A673 (cell line): Measurements from ENCODE around the gene LILRB3. TPM values are rescaled to one million over a fixed set of nuclear protein-coding genes. Genes with fewer than 3 reads are reported as not detected.

ENCODE experiments used
- BruUV-seq: library from RNA; stranded (reverse); fragments of 400-500 nt; replicated peaks from 2 replicates; lab custom pipeline; 2021; lab: Mats Ljungman, UMichigan
- CTCF ChIA-PET: fragments of 300-600 bp; sonication (Branson Sonifier 250); formaldehyde crosslinking; loops from one replicate; lab custom pipeline; 2022; ENCODE audit warnings: antibody characterized with exemption; lab: Charles Lee
- POLR2A ChIA-PET: fragments of 300-600 bp; sonication (Branson Sonifier 250); formaldehyde crosslinking; loops from one replicate; lab custom pipeline; 2022; ENCODE audit warnings: antibody characterized with exemption; ENCODE audit not compliant: low non-redundant PET; lab: Charles Lee
- DNase-seq: peaks from one replicate; pipeline ENCODE4 v3.0.0-alpha.2; 2015; ENCODE audit warnings: low spot score
- H3K27ac ChIP-seq: fragments of 200-600 bp; sonication (generic); 2 replicates; pipeline ENCODE4 v1.5.1; 2016; ENCODE audit warnings: mixed run types, low read depth, mild to moderate bottlenecking, mixed read lengths, antibody characterized with exemption, low read length; ENCODE audit not compliant: poor library complexity, severe bottlenecking
- H3K27me3 ChIP-seq: fragments of 200-600 bp; sonication (generic); replicated peaks from 2 replicates; pipeline ENCODE4 v1.6.1; 2017; ENCODE audit warnings: mixed run types, low read depth, mild to moderate bottlenecking, mixed read lengths, antibody characterized with exemption, low read length; ENCODE audit not compliant: insufficient read depth, poor library complexity
- H3K36me3 ChIP-seq: fragments of 200-600 bp; sonication (generic); 2 replicates; pipeline ENCODE4 v1.6.1; 2016; ENCODE audit warnings: mixed run types, mild to moderate bottlenecking, mixed read lengths, antibody characterized with exemption, low read length; ENCODE audit not compliant: insufficient read depth, poor library complexity, severe bottlenecking
- H3K4me1 ChIP-seq: fragments of 200-600 bp; sonication (generic); 2 replicates; pipeline ENCODE4 v1.6.1; 2017; ENCODE audit warnings: mixed run types, mild to moderate bottlenecking, mixed read lengths, antibody characterized with exemption, low read length; ENCODE audit not compliant: insufficient read depth, poor library complexity, severe bottlenecking
- H3K4me3 ChIP-seq: fragments of 200-600 bp; sonication (generic); 2 replicates; pipeline ENCODE4 v1.5.1; 2016; ENCODE audit warnings: low read depth, mixed run types, mild to moderate bottlenecking, mixed read lengths, low read length; ENCODE audit not compliant: poor library complexity, severe bottlenecking
- H3K9me3 ChIP-seq: fragments of 200-600 bp; sonication (generic); 2 replicates; pipeline ENCODE4 v1.6.1; 2016; ENCODE audit warnings: mixed run types, low read depth, mild to moderate bottlenecking, mixed read lengths, antibody characterized with exemption, low read length; ENCODE audit not compliant: poor library complexity, severe bottlenecking
- EZH2 ChIP-seq: fragments of 200-600 bp; sonication (generic); IDR thresholded peaks from 2 replicates; pipeline ENCODE4 v1.6.1; 2017; ENCODE audit warnings: borderline replicate concordance, low read depth, mild to moderate bottlenecking, mixed read lengths, antibody characterized with exemption, low read length; ENCODE audit not compliant: poor library complexity, severe bottlenecking
- intact Hi-C: fragments of 100-400 bp; cut with micrococcal nuclease; formaldehyde crosslinking; loops from one replicate; pipeline ENCODE4 v1.10.0; 2022; ENCODE audit not compliant: unreplicated experiment
- total RNA-seq: library from RNA; stranded (reverse); gene quantifications from 2 replicates; pipeline ENCODE4 v1.2.3, GENCODE V29; 2021
- TF ChIP-seq, protein P1 (sequence below): fragments of 300-800, 200-600 bp; sonication (generic); conservative IDR thresholded peaks from 2 replicates; pipeline ENCODE4 v1.5.1; 2017; ENCODE audit warnings: low read depth, mild to moderate bottlenecking, antibody characterized with exemption, low read length, moderate library complexity, mixed read lengths

LILRB3 gene
- total RNA-seq, 1 experiment from 2014 or later, result not detected

DNA sequence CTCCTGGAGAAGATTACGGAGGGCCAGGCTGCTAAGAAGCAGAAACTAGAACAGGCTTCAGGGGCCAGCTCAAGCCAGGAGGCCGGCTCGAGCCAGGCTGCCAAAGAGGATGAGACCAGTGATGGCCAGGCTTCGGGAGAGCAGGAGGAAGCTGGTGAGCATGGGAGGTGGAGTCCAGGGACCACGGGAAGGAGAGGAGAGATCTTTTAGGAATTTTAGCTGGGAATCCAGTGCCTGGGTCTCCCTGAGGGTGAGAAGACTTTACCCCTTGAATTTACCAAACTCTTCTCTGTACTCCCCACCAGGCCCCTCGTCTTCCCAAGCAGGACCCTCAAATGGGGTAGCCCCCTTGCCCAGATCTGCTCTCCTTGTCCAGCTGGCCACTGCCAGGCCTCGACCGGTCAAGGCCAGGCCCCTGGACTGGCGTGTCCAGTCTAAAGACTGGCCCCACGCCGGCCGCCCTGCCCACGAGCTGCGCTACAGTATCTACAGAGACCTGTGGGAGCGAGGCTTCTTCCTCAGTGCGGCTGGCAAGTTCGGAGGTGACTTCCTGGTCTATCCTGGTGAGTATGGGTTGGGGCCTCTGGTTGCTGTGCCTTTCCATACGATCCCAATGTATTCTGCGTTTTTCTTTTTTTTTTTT is 30.9 kb downstream of the LILRB3 start:
- H3K27me3 ChIP-seq, result no peaks in the 10 kb centered on the region
- no peaks in the 10 kb centered on the region for H3K9me3 ChIP-seq
- no TSS peak for BruUV-seq
- CTCF ChIA-PET, result no interaction called here
- TF ChIP-seq EZH2, result no peak
- TF ChIP-seq, protein P1, sequence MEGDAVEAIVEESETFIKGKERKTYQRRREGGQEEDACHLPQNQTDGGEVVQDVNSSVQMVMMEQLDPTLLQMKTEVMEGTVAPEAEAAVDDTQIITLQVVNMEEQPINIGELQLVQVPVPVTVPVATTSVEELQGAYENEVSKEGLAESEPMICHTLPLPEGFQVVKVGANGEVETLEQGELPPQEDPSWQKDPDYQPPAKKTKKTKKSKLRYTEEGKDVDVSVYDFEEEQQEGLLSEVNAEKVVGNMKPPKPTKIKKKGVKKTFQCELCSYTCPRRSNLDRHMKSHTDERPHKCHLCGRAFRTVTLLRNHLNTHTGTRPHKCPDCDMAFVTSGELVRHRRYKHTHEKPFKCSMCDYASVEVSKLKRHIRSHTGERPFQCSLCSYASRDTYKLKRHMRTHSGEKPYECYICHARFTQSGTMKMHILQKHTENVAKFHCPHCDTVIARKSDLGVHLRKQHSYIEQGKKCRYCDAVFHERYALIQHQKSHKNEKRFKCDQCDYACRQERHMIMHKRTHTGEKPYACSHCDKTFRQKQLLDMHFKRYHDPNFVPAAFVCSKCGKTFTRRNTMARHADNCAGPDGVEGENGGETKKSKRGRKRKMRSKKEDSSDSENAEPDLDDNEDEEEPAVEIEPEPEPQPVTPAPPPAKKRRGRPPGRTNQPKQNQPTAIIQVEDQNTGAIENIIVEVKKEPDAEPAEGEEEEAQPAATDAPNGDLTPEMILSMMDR, result no peak
- peak overlapping the region; percentile 91 for H3K4me3 ChIP-seq
- POLR2A ChIA-PET, result no interaction called here
- peak overlapping the region; percentile 98 for H3K27ac ChIP-seq
- DNase-seq, result no peak
- H3K36me3 ChIP-seq, result peaks cover 21% of the 10 kb centered on the region
- intact Hi-C loops, result no loop called here
- H3K4me1 ChIP-seq, result peaks cover 17% of the 10 kb centered on the region

DNA sequence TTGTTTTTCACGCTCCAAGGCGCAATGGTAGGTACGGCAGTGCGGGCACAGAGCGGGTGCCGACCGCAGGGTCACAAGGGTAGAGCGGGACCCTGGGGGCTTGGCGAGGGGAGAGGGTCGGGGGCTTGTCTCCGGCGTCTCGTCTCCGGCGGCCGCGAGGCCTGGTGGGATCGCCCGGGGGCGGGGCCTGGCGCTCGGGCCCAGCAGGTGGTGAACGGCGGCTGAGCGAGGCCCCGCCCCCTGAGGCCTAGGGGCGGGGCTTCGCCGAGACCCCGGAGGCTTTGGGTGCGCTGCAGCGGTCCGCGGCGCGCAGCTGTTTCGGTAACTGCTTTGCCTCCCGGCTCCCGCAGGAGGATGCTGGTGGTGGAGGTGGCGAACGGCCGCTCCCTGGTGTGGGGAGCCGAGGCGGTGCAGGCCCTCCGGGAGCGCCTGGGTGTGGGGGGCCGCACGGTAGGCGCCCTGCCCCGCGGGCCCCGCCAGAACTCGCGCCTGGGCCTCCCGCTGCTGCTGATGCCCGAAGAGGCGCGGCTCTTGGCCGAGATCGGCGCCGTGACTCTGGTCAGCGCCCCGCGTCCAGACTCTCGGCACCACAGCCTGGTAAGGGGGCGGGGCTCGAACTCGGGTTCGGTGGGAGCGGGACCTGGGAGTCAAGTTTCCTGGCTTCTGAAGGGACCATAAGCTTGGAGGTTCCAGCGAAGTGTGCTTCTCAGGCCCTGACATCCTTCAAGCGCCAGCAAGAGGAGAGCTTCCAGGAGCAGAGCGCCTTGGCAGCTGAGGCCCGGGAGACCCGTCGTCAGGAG is 31.6 kb downstream of the LILRB3 start, which contains the start of gene TSEN34:
Gene TSEN34, plus strand, starts transcription at position 298 of the 800 bp plus-strand sequence. Its CDS starts 57 bp downstream, at position 355.
- Histone ChIP-seq H3K27me3 (no peaks in the 10 kb centered on the region), H3K9me3 (no peaks in the 10 kb centered on the region), H3K4me3 (peak within 1 kb of the TSS; percentile 91), H3K4me1 (peaks cover 17% of the 10 kb centered on the region), H3K36me3 (peaks cover 21% of the 10 kb centered on the region), H3K27ac (peak within 1 kb of the TSS; percentile 98)
- peak; percentile 85 for DNase-seq
- ChIA-PET POLR2A (interaction anchor here (1.0 kb wide), 2 partner anchors 10 to 11 kb away, joined by 3 to 5 read pairs; partner anchors contain the start of gene RPS9), CTCF (no interaction called here)
- no peak for TF ChIP-seq EZH2
- TF ChIP-seq, protein P1, result no peak
- BruUV-seq, result TSS peak; percentile 42
- intact Hi-C loops, result no loop called here

DNA sequence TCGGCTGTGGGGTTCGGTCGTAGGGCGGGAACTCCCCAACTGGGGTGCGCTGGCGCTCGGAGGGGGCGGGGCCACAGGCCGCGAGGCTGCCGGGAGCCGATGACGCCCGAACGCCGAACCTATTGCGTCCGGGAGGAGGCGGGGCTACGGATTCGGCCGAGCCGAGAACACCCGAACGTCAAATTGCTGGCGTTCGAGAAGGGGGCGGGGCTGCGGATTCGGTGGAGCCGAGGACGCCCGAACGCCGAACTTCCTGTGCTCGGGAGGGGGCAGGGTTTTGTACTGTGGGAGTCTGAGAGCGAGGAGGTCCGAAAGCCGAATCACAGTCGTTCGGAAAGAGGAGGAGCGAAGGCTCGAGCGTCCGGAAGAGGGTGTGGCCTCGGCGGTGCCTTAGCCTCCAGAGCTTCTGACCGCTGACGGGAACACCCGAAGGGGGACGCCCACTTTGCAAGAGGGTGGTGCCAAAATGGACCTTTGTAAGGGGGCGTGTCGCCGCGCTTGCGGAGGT is 32.2 kb downstream of the LILRB3 start:
- ChIA-PET CTCF (no interaction called here), POLR2A (interaction anchor here (1.0 kb wide), 2 partner anchors 10 to 12 kb away, joined by 3 to 5 read pairs; partner anchors contain the start of gene RPS9)
- no peak for TF ChIP-seq EZH2
- TF ChIP-seq, protein P1, result no peak
- Histone ChIP-seq H3K9me3 (no peaks in the 10 kb centered on the region), H3K27ac (peak overlapping the region; percentile 98), H3K36me3 (peaks cover 21% of the 10 kb centered on the region), H3K27me3 (no peaks in the 10 kb centered on the region), H3K4me3 (peak overlapping the region; percentile 91), H3K4me1 (peaks cover 17% of the 10 kb centered on the region)
- intact Hi-C loops, result no loop called here
- DNase-seq, result peak; percentile 100
- BruUV-seq, result no TSS peak
